Endodermal cell (in vitro differentiated cells): ENCODE results near the gene DUOXA2. TPM values are rescaled to one million over a fixed set of nuclear protein-coding genes. Genes with fewer than 3 reads are reported as not detected.
A peak's percentile ranks its signal among the peaks of the same experiment; 100 is the strongest.

Experiments used
- DNase-seq: peaks from one replicate; pipeline ENCODE4 v3.0.0-alpha.2; 2017
- H3K27ac ChIP-seq: 2 replicates; pipeline ENCODE4 v1.5.1; 2013; ENCODE audit warnings: mild to moderate bottlenecking, low read depth, low read length, moderate library complexity
- H3K27me3 ChIP-seq: 2 replicates; pipeline ENCODE4 v1.6.1; 2013; ENCODE audit warnings: mild to moderate bottlenecking, low read length, moderate library complexity; ENCODE audit not compliant: insufficient read depth, control insufficient read depth, poor library complexity, severe bottlenecking
- H3K36me3 ChIP-seq: 2 replicates; pipeline ENCODE4 v1.7.0; 2013; ENCODE audit warnings: mild to moderate bottlenecking, low read length, moderate library complexity; ENCODE audit not compliant: control insufficient read depth, insufficient read depth
- H3K4me1 ChIP-seq: one replicate; pipeline ENCODE4 v1.7.0; 2013; ENCODE audit warnings: low read length; ENCODE audit not compliant: control insufficient read depth, insufficient read depth
- H3K4me3 ChIP-seq: 2 replicates; pipeline ENCODE4 v1.5.1; 2013; ENCODE audit warnings: mild to moderate bottlenecking, low read length, moderate library complexity
- H3K9ac ChIP-seq: 2 replicates; pipeline ENCODE4 v1.6.1; 2013; ENCODE audit warnings: mild to moderate bottlenecking, low read length, moderate library complexity; ENCODE audit not compliant: poor library complexity, severe bottlenecking; ENCODE audit errors: extremely low read depth
- H3K9me3 ChIP-seq: 2 replicates; pipeline ENCODE4 v1.6.1; 2013; ENCODE audit warnings: mild to moderate bottlenecking, low read length, moderate library complexity; ENCODE audit not compliant: control insufficient read depth
- H3K27ac Mint-ChIP-seq: 2 replicates; pipeline ENCODE4 v1.8.0; 2020; ENCODE audit warnings: mixed read lengths
- H3K27me3 Mint-ChIP-seq: 2 replicates; pipeline ENCODE4 v1.8.0; 2021; ENCODE audit warnings: mild to moderate bottlenecking, mixed read lengths; ENCODE audit not compliant: insufficient read depth
- H3K36me3 Mint-ChIP-seq: 2 replicates; pipeline ENCODE4 v1.8.0; 2020; ENCODE audit warnings: low read depth, mixed read lengths
- H3K4me1 Mint-ChIP-seq: 2 replicates; pipeline ENCODE4 v1.8.0; 2020; ENCODE audit warnings: mixed read lengths
- H3K4me3 Mint-ChIP-seq: 2 replicates; pipeline ENCODE4 v1.8.0; 2020; ENCODE audit warnings: mild to moderate bottlenecking, moderate library complexity, mixed read lengths
- H3K9me3 Mint-ChIP-seq: 2 replicates; pipeline ENCODE4 v1.8.0; 2020; ENCODE audit warnings: mild to moderate bottlenecking, mixed read lengths
- CTCF ChIP-seq: fragments of 200-600 bp; sonication (generic); conservative IDR thresholded peaks from 2 replicates; pipeline ENCODE4 v1.5.0; 2021; ENCODE audit warnings: antibody characterized with exemption, mild to moderate bottlenecking
- WGBS, 2 experiments: methylation state at CpG; one replicate each; pipeline versions ENCODE4 v1.1.5 to v1.1.7; 2013; ENCODE audit warnings: missing lambda C conversion rate in 2 of 2, mixed read lengths in 1 of 2; ENCODE audit not compliant: insufficient coverage in 1 of 2, insufficient read length in 1 of 2; 5-methylcytosine and 5-hydroxymethylcytosine counted together
- total RNA-seq, 2 donors: library from RNA; stranded (reverse); fragmentation: NEBNext Ultra II Directional in 1 of 2; extraction: Animal tissue kit (Norgen Biotek cat#: 25700) in 1 of 2; gene quantifications; 2 replicates in 1 of 2; 3 replicates in 1 of 2; pipeline ENCODE4 v1.2.1, GENCODE V29; 2021

Gene DUOXA2
- total RNA-seq, 2 donors from 2014 or later = not detected

- Histone ChIP-seq H3K27ac (no peak overlapping the region), H3K4me3 (no peak overlapping the region), H3K9ac (no peak overlapping the region), H3K9me3 (no peaks in the 10 kb centered on the region), H3K27me3 (peaks cover 88% of the 10 kb centered on the region), H3K36me3 (no peaks in the 10 kb centered on the region), H3K4me1 (no peaks in the 10 kb centered on the region)
- Mint-ChIP-seq H3K27ac (no peak overlapping the region), H3K9me3 (no peaks in the 10 kb centered on the region), H3K27me3 (peaks cover 82% of the 10 kb centered on the region), H3K4me3 (no peak overlapping the region), H3K4me1 (no peaks in the 10 kb centered on the region), H3K36me3 (no peaks in the 10 kb centered on the region)
- no peak for TF ChIP-seq CTCF
- DNase-seq = no peak
Observed at GRCh38 chr15:45123397-45123796, 9.3 kb downstream of the DUOXA2 start.

GRCh38 chr15:45126535-45127158 is 12.5 kb downstream of the DUOXA2 start:
- H3K27ac Mint-ChIP-seq = no peak overlapping the region
- no peaks in the 10 kb centered on the region for H3K36me3 Mint-ChIP-seq
- Histone ChIP-seq H3K4me3 (no peak overlapping the region), H3K9me3 (no peaks in the 10 kb centered on the region), H3K27me3 (peaks cover 97% of the 10 kb centered on the region), H3K4me1 (peaks cover 3% of the 10 kb centered on the region), H3K9ac (no peak overlapping the region), H3K36me3 (no peaks in the 10 kb centered on the region), H3K27ac (no peak overlapping the region)
- no peak overlapping the region for H3K4me3 Mint-ChIP-seq
- peak; percentile 83 for TF ChIP-seq CTCF
- peaks cover 91% of the 10 kb centered on the region for H3K27me3 Mint-ChIP-seq
- WGBS, 2 experiments = 83% methylated on average over 1 of the region's 2 CpGs
- DNase-seq = peak; percentile 62
- peaks cover 5% of the 10 kb centered on the region for H3K4me1 Mint-ChIP-seq
- no peaks in the 10 kb centered on the region for H3K9me3 Mint-ChIP-seq

- peak; percentile 73 for DNase-seq
- Histone ChIP-seq H3K27ac (no peak overlapping the region), H3K4me3 (peak overlapping the region; percentile 60), H3K4me1 (peaks cover 3% of the 10 kb centered on the region), H3K36me3 (no peaks in the 10 kb centered on the region), H3K9me3 (no peaks in the 10 kb centered on the region), H3K9ac (no peak overlapping the region), H3K27me3 (peaks cover 100% of the 10 kb centered on the region)
- Mint-ChIP-seq H3K9me3 (no peaks in the 10 kb centered on the region), H3K27me3 (peaks cover 94% of the 10 kb centered on the region), H3K36me3 (no peaks in the 10 kb centered on the region), H3K27ac (no peak overlapping the region), H3K4me1 (peaks cover 5% of the 10 kb centered on the region), H3K4me3 (peak overlapping the region; percentile 51)
- TF ChIP-seq CTCF = no peak
- WGBS, 2 experiments = 15 to 19% methylated on average over 18 to 47 of the region's 47 CpGs
Observed at GRCh38 chr15:45128971-45129639, 15.0 kb downstream of the DUOXA2 start.
